Calu3 (cell line): ENCODE results near the gene MBNL2. TPM values are rescaled to one million over a fixed set of nuclear protein-coding genes. Genes with fewer than 3 reads are reported as not detected.

ENCODE experiments used
- BruUV-seq: library from RNA; stranded (reverse); fragments of 400-500 nt; replicated peaks from 2 replicates; lab custom pipeline; 2021; lab: Mats Ljungman, UMichigan
- CTCF ChIA-PET: fragments of 300-600 bp; sonication (Branson Sonifier 250); formaldehyde crosslinking; loops from one replicate; lab custom pipeline; 2022; ENCODE audit warnings: antibody characterized with exemption; lab: Charles Lee
- DNase-seq: peaks from one replicate; pipeline ENCODE4 v3.0.0; 2022
- H3K27ac Mint-ChIP-seq: one replicate; pipeline ENCODE4 v1.8.0; 2022; ENCODE audit warnings: mixed read lengths; ENCODE audit not compliant: unreplicated experiment
- H3K27me3 Mint-ChIP-seq: one replicate; pipeline ENCODE4 v1.8.0; 2022; ENCODE audit warnings: mixed read lengths; ENCODE audit not compliant: unreplicated experiment
- H3K36me3 Mint-ChIP-seq: one replicate; pipeline ENCODE4 v1.8.0; 2022; ENCODE audit warnings: mild to moderate bottlenecking, moderate library complexity, mixed read lengths; ENCODE audit not compliant: insufficient read depth, unreplicated experiment
- H3K4me1 Mint-ChIP-seq: one replicate; pipeline ENCODE4 v1.8.0; 2022; ENCODE audit warnings: mild to moderate bottlenecking, low read depth, mixed read lengths; ENCODE audit not compliant: unreplicated experiment
- H3K4me3 Mint-ChIP-seq: one replicate; pipeline ENCODE4 v1.8.0; 2022; ENCODE audit warnings: mild to moderate bottlenecking, low read depth, moderate library complexity, mixed read lengths; ENCODE audit not compliant: unreplicated experiment
- H3K9me3 Mint-ChIP-seq: one replicate; pipeline ENCODE4 v1.8.0; 2022; ENCODE audit warnings: low read depth, mixed read lengths; ENCODE audit not compliant: unreplicated experiment
- CTCF ChIP-seq: fragments of 200-600 bp; IDR thresholded peaks from one replicate; pipeline ENCODE4 v1.8.0; 2022; ENCODE audit warnings: antibody characterized with exemption; ENCODE audit not compliant: unreplicated experiment
- intact Hi-C: fragments of 100-400 bp; cut with micrococcal nuclease; formaldehyde crosslinking; loops from one replicate; pipeline ENCODE4 v1.10.0; 2022; ENCODE audit not compliant: unreplicated experiment
- total RNA-seq: library from RNA; stranded (reverse); gene quantifications from 2 replicates; pipeline ENCODE4 v1.2.3, GENCODE V29; 2022

The MBNL2 gene
- total RNA-seq, 1 experiment from 2014 or later: 37.1 TPM

- CTCF ChIA-PET: no interaction called here
- no TSS peak for BruUV-seq
- H3K27ac Mint-ChIP-seq: no peak overlapping the region
- peaks cover 19% of the 10 kb centered on the region for H3K36me3 Mint-ChIP-seq
- H3K9me3 Mint-ChIP-seq: no peaks in the 10 kb centered on the region
- no peaks in the 10 kb centered on the region for H3K27me3 Mint-ChIP-seq
- TF ChIP-seq CTCF: no peak
- H3K4me3 Mint-ChIP-seq: no peak overlapping the region
- peaks cover 36% of the 10 kb centered on the region for H3K4me1 Mint-ChIP-seq
- intact Hi-C loops: no loop called here
- DNase-seq: no peak
Measured at GRCh38 chr13:97237388-97237787, 15.3 kb downstream of the MBNL2 start.

GRCh38 chr13:97238432-97238831 lies 16.3 kb downstream of the MBNL2 start:
- Mint-ChIP-seq H3K27ac (peak overlapping the region; percentile 83), H3K4me3 (no peak overlapping the region), H3K27me3 (no peaks in the 10 kb centered on the region), H3K9me3 (no peaks in the 10 kb centered on the region), H3K36me3 (peaks cover 24% of the 10 kb centered on the region), H3K4me1 (peaks cover 36% of the 10 kb centered on the region)
- intact Hi-C loops: no loop called here
- CTCF ChIA-PET: no interaction called here
- no TSS peak for BruUV-seq
- TF ChIP-seq CTCF: no peak
- DNase-seq: no peak

GRCh38 chr13:97238883-97239282 lies 16.8 kb downstream of the MBNL2 start:
- BruUV-seq: no TSS peak
- peak overlapping the region; percentile 83 for H3K27ac Mint-ChIP-seq
- H3K36me3 Mint-ChIP-seq: peaks cover 23% of the 10 kb centered on the region
- H3K4me3 Mint-ChIP-seq: no peak overlapping the region
- CTCF ChIA-PET: no interaction called here
- peaks cover 36% of the 10 kb centered on the region for H3K4me1 Mint-ChIP-seq
- TF ChIP-seq CTCF: no peak
- no peaks in the 10 kb centered on the region for H3K9me3 Mint-ChIP-seq
- intact Hi-C loops: no loop called here
- no peaks in the 10 kb centered on the region for H3K27me3 Mint-ChIP-seq
- no peak for DNase-seq

GRCh38 chr13:97239306-97239705 lies 17.2 kb downstream of the MBNL2 start:
- no peak overlapping the region for H3K4me3 Mint-ChIP-seq
- intact Hi-C loops: no loop called here
- H3K4me1 Mint-ChIP-seq: peaks cover 31% of the 10 kb centered on the region
- no peaks in the 10 kb centered on the region for H3K27me3 Mint-ChIP-seq
- no peak for DNase-seq
- no peak overlapping the region for H3K27ac Mint-ChIP-seq
- BruUV-seq: no TSS peak
- CTCF ChIA-PET: no interaction called here
- no peak for TF ChIP-seq CTCF
- no peaks in the 10 kb centered on the region for H3K9me3 Mint-ChIP-seq
- peaks cover 19% of the 10 kb centered on the region for H3K36me3 Mint-ChIP-seq
